HFFc6 (cell line): ENCODE results near the gene ITGAV. TPM values are rescaled to one million over a fixed set of nuclear protein-coding genes. Genes with fewer than 3 reads are reported as not detected.

Experiments used
- DNase-seq: peaks from one replicate; pipeline ENCODE4 v3.0.0-alpha.2; 2018
- H3K27ac Mint-ChIP-seq: 2 replicates; pipeline ENCODE4 v1.8.0; 2020; ENCODE audit warnings: mild to moderate bottlenecking, mixed read lengths
- H3K27me3 Mint-ChIP-seq: 2 replicates; pipeline ENCODE4 v1.8.0; 2021; ENCODE audit warnings: mild to moderate bottlenecking, moderate library complexity, mixed read lengths; ENCODE audit not compliant: insufficient read depth
- H3K36me3 Mint-ChIP-seq: 2 replicates; pipeline ENCODE4 v1.8.0; 2021; ENCODE audit warnings: low read depth, mixed read lengths
- H3K4me1 Mint-ChIP-seq: 2 replicates; pipeline ENCODE4 v1.8.0; 2020; ENCODE audit warnings: low read depth, mixed read lengths
- H3K4me3 Mint-ChIP-seq: 2 replicates; pipeline ENCODE4 v1.8.0; 2020; ENCODE audit warnings: mild to moderate bottlenecking, moderate library complexity, mixed read lengths
- H3K9me3 Mint-ChIP-seq: 2 replicates; pipeline ENCODE4 v1.8.0; 2020; ENCODE audit warnings: mild to moderate bottlenecking, mixed read lengths
- CTCF ChIP-seq: fragments of 200-600 bp; sonication (generic); IDR thresholded peaks from 2 replicates; pipeline ENCODE4 v1.5.0; 2021; ENCODE audit warnings: antibody characterized with exemption, mild to moderate bottlenecking
- total RNA-seq, 6 experiments: library from RNA; stranded (reverse); fragmentation: NEBNext Ultra II Directional; extraction: Animal tissue kit (Norgen Biotek cat#: 25700); gene quantifications; 2 replicates in 1 of 6; 3 replicates in 5 of 6; pipeline ENCODE4 v1.2.3, GENCODE V29; 2021

ITGAV gene
- total RNA-seq, 6 experiments from 2014 or later, result 66.9 to 88.1 (median 80.7) TPM

GRCh38 chr2:186716004-186716403, 126.1 kb downstream of the ITGAV start:
- Mint-ChIP-seq H3K36me3 (no peaks in the 10 kb centered on the region), H3K4me3 (no peak overlapping the region), H3K27me3 (no peaks in the 10 kb centered on the region; the same call in 1 of the 2 replicates), H3K4me1 (peaks cover 14% of the 10 kb centered on the region), H3K27ac (no peak overlapping the region), H3K9me3 (no peaks in the 10 kb centered on the region)
- no peak for TF ChIP-seq CTCF
- no peak for DNase-seq

GRCh38 chr2:186716899-186717298, 127.0 kb downstream of the ITGAV start:
- H3K36me3 Mint-ChIP-seq, result no peaks in the 10 kb centered on the region
- H3K27ac Mint-ChIP-seq, result no peak overlapping the region
- H3K4me3 Mint-ChIP-seq, result no peak overlapping the region
- H3K27me3 Mint-ChIP-seq, result no peaks in the 10 kb centered on the region; the same call in 1 of the 2 replicates
- no peak for DNase-seq
- H3K9me3 Mint-ChIP-seq, result no peaks in the 10 kb centered on the region
- TF ChIP-seq CTCF, result no peak
- H3K4me1 Mint-ChIP-seq, result peaks cover 17% of the 10 kb centered on the region

DNA sequence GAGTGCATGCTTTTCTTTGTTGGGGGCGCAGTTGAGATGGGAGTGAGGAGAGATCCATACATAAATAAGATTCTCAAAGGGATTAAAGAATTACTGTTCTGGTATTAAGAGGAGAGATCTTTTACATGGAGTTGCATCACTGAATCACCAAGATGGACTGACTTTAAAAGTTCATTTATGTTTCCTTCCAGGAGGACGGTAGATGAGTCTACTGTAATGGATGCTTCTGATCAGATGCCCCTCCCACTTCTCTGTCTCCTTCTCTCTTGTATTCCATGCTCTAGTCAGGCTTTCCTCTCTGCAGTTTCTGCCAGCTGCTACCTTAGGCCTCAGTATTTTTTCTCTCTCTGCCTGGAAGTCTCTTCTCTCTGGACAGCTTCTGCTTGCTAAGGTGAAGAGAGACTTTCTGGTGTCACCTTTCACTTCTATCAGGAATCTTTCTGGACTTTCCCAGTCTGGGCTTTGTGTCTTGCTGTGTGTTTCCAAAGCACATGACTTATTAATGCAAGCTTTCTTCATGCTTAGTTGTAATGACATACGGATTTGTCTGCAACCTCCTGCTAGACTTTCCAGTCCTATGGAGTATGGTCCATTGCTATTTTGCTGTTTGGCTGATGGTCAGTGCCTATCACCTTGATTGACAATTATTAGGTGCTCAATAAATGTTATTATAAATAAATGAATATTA, 127.6 kb downstream of the ITGAV start:
- TF ChIP-seq CTCF, result no peak
- no peak overlapping the region for H3K27ac Mint-ChIP-seq
- H3K4me1 Mint-ChIP-seq, result peaks cover 22% of the 10 kb centered on the region
- H3K36me3 Mint-ChIP-seq, result no peaks in the 10 kb centered on the region
- no peaks in the 10 kb centered on the region; the same call in 1 of the 2 replicates for H3K27me3 Mint-ChIP-seq
- no peaks in the 10 kb centered on the region for H3K9me3 Mint-ChIP-seq
- H3K4me3 Mint-ChIP-seq, result no peak overlapping the region; the same call in 1 of the 2 replicates
- no peak for DNase-seq

- TF ChIP-seq CTCF, result no peak
- no peaks in the 10 kb centered on the region for H3K9me3 Mint-ChIP-seq
- peaks cover 22% of the 10 kb centered on the region for H3K4me1 Mint-ChIP-seq
- no peak overlapping the region for H3K27ac Mint-ChIP-seq
- H3K36me3 Mint-ChIP-seq, result no peaks in the 10 kb centered on the region
- no peak for DNase-seq
- H3K27me3 Mint-ChIP-seq, result no peaks in the 10 kb centered on the region
- H3K4me3 Mint-ChIP-seq, result no peak overlapping the region
These were observed 128.3 kb downstream of the ITGAV start for GRCh38 chr2:186718122-186718521.

GRCh38 chr2:186718903-186719302, 129.0 kb downstream of the ITGAV start:
- Mint-ChIP-seq H3K36me3 (no peaks in the 10 kb centered on the region), H3K9me3 (no peaks in the 10 kb centered on the region), H3K4me1 (peaks cover 22% of the 10 kb centered on the region), H3K4me3 (no peak overlapping the region), H3K27me3 (no peaks in the 10 kb centered on the region), H3K27ac (no peak overlapping the region)
- no peak for DNase-seq
- TF ChIP-seq CTCF, result no peak
